IgD-negative memory B cell (primary cell): ENCODE measurements around the gene RNF168. TPM values are rescaled to one million over a fixed set of nuclear protein-coding genes. Genes with fewer than 3 reads are reported as not detected.
"Not testable (repeated sequence)": the region's sequence is repeated elsewhere in the genome, so short reads cannot be mapped to it uniquely, and the experiment has no call there.

Experiments used
- H3K27ac Mint-ChIP-seq, 3 donors: one replicate each; pipeline ENCODE4 v1.8.0; 2020 to 2022; ENCODE audit warnings: mild to moderate bottlenecking in 3 of 3, mixed read lengths in 3 of 3, moderate library complexity in 1 of 3
- H3K27me3 Mint-ChIP-seq: one replicate; pipeline ENCODE4 v1.8.0; 2021; ENCODE audit warnings: mixed read lengths
- H3K36me3 Mint-ChIP-seq: one replicate; pipeline ENCODE4 v1.8.0; 2020; ENCODE audit warnings: mild to moderate bottlenecking, mixed read lengths
- H3K4me1 Mint-ChIP-seq, 3 donors: one replicate each; pipeline ENCODE4 v1.8.0; 2020 to 2022; ENCODE audit warnings: mixed read lengths in 3 of 3, mild to moderate bottlenecking in 1 of 3
- H3K4me3 Mint-ChIP-seq, 4 donors: one replicate each; pipeline ENCODE4 v1.8.0; 2020 to 2022; ENCODE audit warnings: mild to moderate bottlenecking in 4 of 4, mixed read lengths in 4 of 4, moderate library complexity in 3 of 4
- H3K9me3 Mint-ChIP-seq, 3 donors: one replicate each; pipeline ENCODE4 v1.8.0; 2020 to 2021; ENCODE audit warnings: mixed read lengths in 3 of 3, mild to moderate bottlenecking in 1 of 3
- polyA plus RNA-seq: library from polyadenylated mRNA; unstranded; fragments of 300-500 nt; fragmentation: Illumina TruSeq; gene quantifications from one replicate; pipeline ENCODE4 v1.2.3, GENCODE V29; 2021

Gene RNF168
- 13.1 TPM for polyA plus RNA-seq

GRCh38 chr3:196503196-196504076 lies at the start of gene RNF168:
RNF168 (minus strand) TSS chr3:196503768; CDS start chr3:196503173, 595 bp downstream.
- Mint-ChIP-seq H3K4me3 (peak within 1 kb of the TSS; percentile 94 to 100 (median 99)), H3K4me1 (peaks cover 21 to 27% (median 25%) of the 10 kb centered on the region in 3 donors), H3K27ac (peak within 1 kb of the TSS; percentile 65 to 96 (median 95)), H3K36me3 (peaks cover 3% of the 10 kb centered on the region), H3K9me3 (peaks cover 4 to 11% (median 5%) of the 10 kb centered on the region in 3 donors), H3K27me3 (no peaks in the 10 kb centered on the region)

GRCh38 chr3:196552253-196552652 lies 48.7 kb upstream of the RNF168 start:
- Mint-ChIP-seq H3K4me1 (peaks cover 15 to 21% (median 21%) of the 10 kb centered on the region in 3 donors), H3K27me3 (no peaks in the 10 kb centered on the region), H3K36me3 (no peaks in the 10 kb centered on the region), H3K4me3 (no peak overlapping the region), H3K9me3 (peaks cover 1 to 9% (median 6%) of the 10 kb centered on the region in 3 donors), H3K27ac (no peak overlapping the region)

- Mint-ChIP-seq H3K4me1 (peaks cover 10 to 15% (median 11%) of the 10 kb centered on the region in 3 donors), H3K4me3 (peak overlapping the region in 1 of 4 donors; percentile 32)
- not testable (repeated sequence) for H3K9me3 Mint-ChIP-seq, H3K27ac Mint-ChIP-seq, H3K27me3 Mint-ChIP-seq, H3K36me3 Mint-ChIP-seq
Measured at GRCh38 chr3:196550172-196550571, 46.6 kb upstream of the RNF168 start.

GRCh38 chr3:196549312-196549711 lies 45.7 kb upstream of the RNF168 start:
- not testable (repeated sequence) for H3K4me1 Mint-ChIP-seq, H3K9me3 Mint-ChIP-seq, H3K27me3 Mint-ChIP-seq, H3K36me3 Mint-ChIP-seq, H3K4me3 Mint-ChIP-seq, H3K27ac Mint-ChIP-seq

- no peak overlapping the region for H3K4me3 Mint-ChIP-seq
Measured at GRCh38 chr3:196547067-196547466, 43.5 kb upstream of the RNF168 start.

GRCh38 chr3:196546537-196546936 lies 43.0 kb upstream of the RNF168 start:
- Mint-ChIP-seq H3K27me3 (no peaks in the 10 kb centered on the region), H3K27ac (no peak overlapping the region), H3K9me3 (peaks cover 1 to 9% (median 6%) of the 10 kb centered on the region in 3 donors), H3K4me1 (no peaks in the 10 kb centered on the region), H3K36me3 (no peaks in the 10 kb centered on the region), H3K4me3 (no peak overlapping the region)

More at GRCh38 chr3:196547067-196547466, 43.5 kb upstream of the RNF168 start:
- peaks cover 1 to 9% (median 6%) of the 10 kb centered on the region in 3 donors for H3K9me3 Mint-ChIP-seq
- H3K36me3 Mint-ChIP-seq, result no peaks in the 10 kb centered on the region
- no peaks in the 10 kb centered on the region for H3K27me3 Mint-ChIP-seq
- H3K4me1 Mint-ChIP-seq, result no peaks in the 10 kb centered on the region
- no peak overlapping the region for H3K27ac Mint-ChIP-seq

- no peaks in the 10 kb centered on the region for H3K36me3 Mint-ChIP-seq
- peaks cover 1 to 7% (median 6%) of the 10 kb centered on the region in 3 donors for H3K9me3 Mint-ChIP-seq
- H3K27me3 Mint-ChIP-seq, result no peaks in the 10 kb centered on the region
- no peaks in the 10 kb centered on the region for H3K4me1 Mint-ChIP-seq
- H3K27ac Mint-ChIP-seq, result no peak overlapping the region
- H3K4me3 Mint-ChIP-seq, result no peak overlapping the region
Measured at GRCh38 chr3:196544491-196544992, 41.0 kb upstream of the RNF168 start.

- Mint-ChIP-seq H3K4me1 (peaks cover 0 to 4% (median 2%) of the 10 kb centered on the region in 3 donors), H3K27ac (no peak overlapping the region), H3K27me3 (no peaks in the 10 kb centered on the region), H3K4me3 (no peak overlapping the region), H3K36me3 (no peaks in the 10 kb centered on the region), H3K9me3 (no peaks in the 10 kb centered on the region)
Measured at GRCh38 chr3:196541684-196542445, 38.3 kb upstream of the RNF168 start.

- Mint-ChIP-seq H3K27me3 (no peaks in the 10 kb centered on the region), H3K4me1 (peaks cover 0 to 4% (median 2%) of the 10 kb centered on the region in 3 donors), H3K4me3 (no peak overlapping the region), H3K9me3 (peaks cover 0 to 2% (median 0%) of the 10 kb centered on the region in 3 donors), H3K27ac (no peak overlapping the region), H3K36me3 (no peaks in the 10 kb centered on the region)
Measured at GRCh38 chr3:196537319-196537984, 33.9 kb upstream of the RNF168 start.

- H3K4me3 Mint-ChIP-seq, result no peak overlapping the region
- H3K27ac Mint-ChIP-seq, result no peak overlapping the region
- peaks cover 5% of the 10 kb centered on the region for H3K36me3 Mint-ChIP-seq
Measured at GRCh38 chr3:196533260-196533681, 29.7 kb upstream of the RNF168 start.

GRCh38 chr3:196531418-196531817 lies 27.9 kb upstream of the RNF168 start:
- H3K27me3 Mint-ChIP-seq, result peaks cover 5% of the 10 kb centered on the region
- H3K4me3 Mint-ChIP-seq, result no peak overlapping the region
- H3K9me3 Mint-ChIP-seq, result peaks cover 2 to 4% (median 2%) of the 10 kb centered on the region in 3 donors
- peaks cover 3 to 13% (median 6%) of the 10 kb centered on the region in 3 donors for H3K4me1 Mint-ChIP-seq
- peak overlapping the region in 2 of 3 donors; percentile 18 to 74 for H3K27ac Mint-ChIP-seq
- peaks cover 5% of the 10 kb centered on the region for H3K36me3 Mint-ChIP-seq

More at GRCh38 chr3:196533260-196533681, 29.7 kb upstream of the RNF168 start:
- H3K4me1 Mint-ChIP-seq, result peaks cover 0 to 9% (median 2%) of the 10 kb centered on the region in 3 donors
- H3K27me3 Mint-ChIP-seq, result peaks cover 2% of the 10 kb centered on the region
- H3K9me3 Mint-ChIP-seq, result peaks cover 2 to 4% (median 2%) of the 10 kb centered on the region in 3 donors

GRCh38 chr3:196528639-196529233 lies 25.2 kb upstream of the RNF168 start:
- Mint-ChIP-seq H3K4me3 (peak overlapping the region; percentile 29 to 88 (median 76)), H3K27ac (peak overlapping the region in 1 of 3 donors; percentile 67), H3K9me3 (peaks cover 2 to 8% (median 2%) of the 10 kb centered on the region in 3 donors)

GRCh38 chr3:196525141-196525540 lies 21.6 kb upstream of the RNF168 start:
- peaks cover 5% of the 10 kb centered on the region for H3K27me3 Mint-ChIP-seq
- H3K9me3 Mint-ChIP-seq, result peaks cover 3 to 19% (median 18%) of the 10 kb centered on the region in 3 donors
- H3K4me1 Mint-ChIP-seq, result peaks cover 3 to 8% (median 6%) of the 10 kb centered on the region in 3 donors
- H3K27ac Mint-ChIP-seq, result no peak overlapping the region
- H3K4me3 Mint-ChIP-seq, result no peak overlapping the region
- no peaks in the 10 kb centered on the region for H3K36me3 Mint-ChIP-seq

More at GRCh38 chr3:196528639-196529233, 25.2 kb upstream of the RNF168 start:
- H3K27me3 Mint-ChIP-seq, result peaks cover 5% of the 10 kb centered on the region
- peaks cover 3 to 13% (median 6%) of the 10 kb centered on the region in 3 donors for H3K4me1 Mint-ChIP-seq
- peaks cover 5% of the 10 kb centered on the region for H3K36me3 Mint-ChIP-seq

- Mint-ChIP-seq H3K36me3 (no peaks in the 10 kb centered on the region), H3K27me3 (peaks cover 5% of the 10 kb centered on the region), H3K4me1 (peaks cover 3 to 8% (median 6%) of the 10 kb centered on the region in 3 donors), H3K4me3 (no peak overlapping the region), H3K27ac (no peak overlapping the region), H3K9me3 (peaks cover 3 to 24% (median 20%) of the 10 kb centered on the region in 3 donors)
Measured at GRCh38 chr3:196524527-196524926, 21.0 kb upstream of the RNF168 start.
